Metanephros (tissue), 1 donor: ENCODE measurements around the gene RRAD. TPM values are rescaled to one million over a fixed set of nuclear protein-coding genes. Genes with fewer than 3 reads are reported as not detected.

ENCODE experiments used
- total RNA-seq: library from RNA; depleted of rRNA; stranded (reverse); fragments of >200 nt; gene quantifications from one replicate; pipeline ENCODE4 v1.2.3, GENCODE V29; 2014

RRAD gene
- 21.4 TPM for total RNA-seq

GRCh38 chr16:66925322-66925840 is at the start of gene RRAD:
TSS of gene RRAD (minus strand) at chr16:66925535. CDS start at chr16:66925179, 356 bp downstream.

GRCh38 chr16:66961065-66961744 is 35.9 kb upstream of the RRAD start, which contains the start of gene CES3:
TSS of gene CES3 (plus strand) at chr16:66961266. CDS start at chr16:66961308, 42 bp downstream.

GRCh38 chr16:66935314-66936011 is 10.1 kb upstream of the RRAD start, which contains the start of gene CES2:
TSS of gene CES2 (plus strand) at chr16:66935516. CDS start at chr16:66935636, 120 bp downstream.

GRCh38 chr16:66934138-66934838 is 9.0 kb upstream of the RRAD start, which contains the start of gene CIAO2B:
TSS of gene CIAO2B (minus strand) at chr16:66934402. CDS start at chr16:66934364, 38 bp downstream.

GRCh38 chr16:66918803-66919568 is 6.3 kb downstream of the RRAD start, which contains the start of gene CDH16:
TSS of gene CDH16 (minus strand) at chr16:66918885. CDS start at chr16:66918065, 820 bp downstream.

GRCh38 chr16:66880288-66881013 is 44.9 kb downstream of the RRAD start, which contains the start of gene PDP2:
TSS of gene PDP2 (plus strand) at chr16:66880515. CDS start at chr16:66884285, 3,770 bp downstream.

Other genes with a start within 250 kb of the RRAD start
- 89.0 TPM for gene CMTM4, start 228.8 kb downstream of the RRAD start, total RNA-seq
- gene DYNC1LI2, start 173.9 kb downstream of the RRAD start, total RNA-seq = 124 TPM
- gene TERB1, start 124.0 kb downstream of the RRAD start, total RNA-seq = not detected
- 43.7 TPM for gene NAE1, start 94.6 kb downstream of the RRAD start, total RNA-seq
- gene CA7, start 81.1 kb downstream of the RRAD start, total RNA-seq = 0.12 TPM
- 13.1 TPM for gene PDP2, start 45.0 kb downstream of the RRAD start, total RNA-seq
- gene CDH16, start 6.7 kb downstream of the RRAD start, total RNA-seq = 479 TPM
- gene CIAO2B, start 8.9 kb upstream of the RRAD start, total RNA-seq = 77.7 TPM
- gene CES2, start 10.0 kb upstream of the RRAD start, total RNA-seq = 35.0 TPM
- 3.1 TPM for gene CES3, start 35.7 kb upstream of the RRAD start, total RNA-seq
- 6.5 TPM for gene CES4A, start 63.1 kb upstream of the RRAD start, total RNA-seq
- gene CBFB, start 103.6 kb upstream of the RRAD start, total RNA-seq = 69.7 TPM
- gene PHAF1, start 184.4 kb upstream of the RRAD start, total RNA-seq = 26.0 TPM
- gene B3GNT9, start 225.5 kb upstream of the RRAD start, total RNA-seq = 21.1 TPM
- gene TRADD, start 234.4 kb upstream of the RRAD start, total RNA-seq = 9.1 TPM
- gene FBXL8, start 234.4 kb upstream of the RRAD start, total RNA-seq = 4.6 TPM
- 5.6 TPM for gene HSF4, start 239.2 kb upstream of the RRAD start, total RNA-seq
- gene NOL3, start 245.0 kb upstream of the RRAD start, total RNA-seq = 9.5 TPM